Astrocyte of the spinal cord (primary cell): Measurements from ENCODE around the gene SORCS2.
A peak's percentile ranks its signal among the peaks of the same experiment; 100 is the strongest.

Source experiments
- DNase-seq: peaks from one replicate; pipeline ENCODE4 v3.0.0; 2011; ENCODE audit warnings: low read depth, low spot score
- H3K4me3 ChIP-seq: 2 replicates; pipeline ENCODE4 v1.5.1; 2011; ENCODE audit warnings: low read depth, mild to moderate bottlenecking, low read length, moderate library complexity
- in situ Hi-C: cut with HindIII; loops from 2 replicates; pipeline ENCODE4 v1.10.0; 2017; ENCODE audit warnings: low sequenced_read_pairs
- TF ChIP-seq, protein P1 (sequence below): IDR thresholded peaks from 2 replicates; pipeline ENCODE4 v1.5.1; 2012; ENCODE audit warnings: low read depth, mild to moderate bottlenecking, low read length, inconsistent platforms

The SORCS2 gene

DNA sequence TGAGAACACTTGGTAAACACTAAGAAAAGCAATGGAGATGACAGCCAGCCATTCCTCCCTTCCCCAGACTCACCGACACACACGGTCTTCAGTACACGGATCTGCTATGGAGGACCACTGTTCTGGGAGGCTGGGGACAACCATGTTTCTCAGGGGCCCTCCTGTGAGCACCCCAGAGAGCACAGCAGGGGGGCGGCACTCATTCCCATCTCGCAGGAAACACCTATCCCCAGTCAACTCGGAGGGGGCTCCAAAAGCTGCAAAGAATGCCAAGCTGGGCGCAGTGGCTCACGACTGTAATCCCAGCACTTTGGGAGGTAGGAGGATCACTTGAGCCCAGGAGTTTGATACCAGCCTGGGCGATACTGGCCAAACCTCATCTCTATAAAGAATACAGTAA, 575.2 kb downstream of the SORCS2 start:
- in situ Hi-C loops: no loop called here
- no peak for DNase-seq
- H3K4me3 ChIP-seq: no peak overlapping the region
- TF ChIP-seq, protein P1, sequence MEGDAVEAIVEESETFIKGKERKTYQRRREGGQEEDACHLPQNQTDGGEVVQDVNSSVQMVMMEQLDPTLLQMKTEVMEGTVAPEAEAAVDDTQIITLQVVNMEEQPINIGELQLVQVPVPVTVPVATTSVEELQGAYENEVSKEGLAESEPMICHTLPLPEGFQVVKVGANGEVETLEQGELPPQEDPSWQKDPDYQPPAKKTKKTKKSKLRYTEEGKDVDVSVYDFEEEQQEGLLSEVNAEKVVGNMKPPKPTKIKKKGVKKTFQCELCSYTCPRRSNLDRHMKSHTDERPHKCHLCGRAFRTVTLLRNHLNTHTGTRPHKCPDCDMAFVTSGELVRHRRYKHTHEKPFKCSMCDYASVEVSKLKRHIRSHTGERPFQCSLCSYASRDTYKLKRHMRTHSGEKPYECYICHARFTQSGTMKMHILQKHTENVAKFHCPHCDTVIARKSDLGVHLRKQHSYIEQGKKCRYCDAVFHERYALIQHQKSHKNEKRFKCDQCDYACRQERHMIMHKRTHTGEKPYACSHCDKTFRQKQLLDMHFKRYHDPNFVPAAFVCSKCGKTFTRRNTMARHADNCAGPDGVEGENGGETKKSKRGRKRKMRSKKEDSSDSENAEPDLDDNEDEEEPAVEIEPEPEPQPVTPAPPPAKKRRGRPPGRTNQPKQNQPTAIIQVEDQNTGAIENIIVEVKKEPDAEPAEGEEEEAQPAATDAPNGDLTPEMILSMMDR: no peak

DNA sequence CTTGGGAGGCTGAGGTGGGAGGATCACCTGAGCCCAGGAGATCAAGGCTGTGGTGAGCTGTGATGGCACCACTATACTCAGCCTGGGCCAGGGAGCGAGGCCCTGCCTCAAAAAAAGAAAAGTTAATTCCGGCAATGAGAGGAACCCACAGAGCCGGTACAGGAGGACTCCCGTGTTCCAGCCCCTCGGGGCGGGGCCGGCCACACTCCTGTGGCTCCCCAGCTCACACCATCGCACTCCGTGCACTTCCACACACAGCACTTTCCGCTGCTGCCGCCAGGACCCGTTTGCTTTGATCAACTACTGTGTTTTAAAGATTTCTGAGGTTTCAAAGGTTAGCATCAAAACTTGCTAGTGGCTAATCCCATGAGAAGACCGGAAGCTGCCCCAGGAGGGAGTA, 575.6 kb downstream of the SORCS2 start:
- no peak for DNase-seq
- TF ChIP-seq, protein P1: no peak
- no peak overlapping the region for H3K4me3 ChIP-seq
- in situ Hi-C loops: no loop called here

DNA sequence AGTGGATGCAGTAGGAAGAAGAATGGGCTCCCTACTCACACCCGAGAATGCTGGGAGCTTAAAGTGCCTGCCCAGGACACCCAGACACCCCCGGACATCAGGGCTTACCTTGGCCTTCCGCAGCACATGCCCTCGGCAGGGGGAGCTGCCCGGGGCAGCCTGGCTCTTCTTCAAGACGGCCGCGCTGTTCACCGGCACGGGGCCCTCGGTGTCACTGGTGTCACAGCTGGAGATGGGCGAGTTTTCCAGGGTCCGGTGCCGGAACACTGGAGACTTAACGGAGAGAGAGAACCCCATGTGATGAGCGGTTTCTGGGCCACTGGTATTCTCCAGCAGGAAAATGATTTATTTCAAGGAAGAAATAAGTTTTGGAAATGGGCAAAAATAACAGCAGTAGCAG, 576.4 kb downstream of the SORCS2 start:
- TF ChIP-seq, protein P1: no peak
- DNase-seq: no peak
- no peak overlapping the region for H3K4me3 ChIP-seq
- in situ Hi-C loops: no loop called here

DNA sequence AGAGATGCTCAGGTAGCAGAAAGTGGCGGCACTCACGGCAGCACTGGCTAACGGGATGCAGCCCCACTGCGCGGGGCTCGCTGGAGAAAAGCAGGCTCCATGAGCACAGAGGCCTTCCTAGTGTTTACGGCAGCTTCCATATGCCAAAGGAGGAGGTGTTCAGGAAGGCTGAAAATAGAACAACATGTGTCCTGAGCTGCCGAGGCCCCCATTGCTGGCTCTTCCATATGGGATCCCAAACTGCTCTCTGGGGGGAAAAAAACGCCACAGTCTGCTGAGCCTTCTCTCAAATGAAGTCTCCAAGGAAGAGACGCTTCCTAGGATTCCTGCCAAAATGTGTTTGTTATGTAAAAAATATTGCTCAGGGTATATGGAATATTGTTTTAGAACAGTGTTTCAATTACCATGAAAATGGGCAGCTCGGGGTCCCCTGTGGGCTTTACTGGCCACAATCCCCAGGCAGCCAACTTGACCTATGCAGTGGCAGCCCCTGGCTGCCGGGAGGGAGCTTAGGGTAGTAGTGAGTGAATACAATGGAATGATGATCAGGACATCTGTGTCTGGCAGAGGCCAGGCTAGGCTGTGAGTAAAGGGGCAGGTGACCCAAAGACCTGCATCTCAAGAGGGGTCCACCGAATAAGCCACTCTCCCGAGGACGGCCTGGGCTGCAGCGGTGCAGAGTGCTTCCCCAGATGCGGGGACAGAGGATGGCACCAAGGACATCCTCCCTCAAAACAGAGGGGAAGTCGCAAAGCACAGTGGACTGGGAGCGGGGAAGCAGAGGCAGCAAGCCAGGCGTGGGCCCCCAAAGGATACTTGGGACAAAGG, 577.3 kb downstream of the SORCS2 start:
- DNase-seq: no peak
- TF ChIP-seq, protein P1: no peak
- in situ Hi-C loops: no loop called here
- no peak overlapping the region for H3K4me3 ChIP-seq

DNA sequence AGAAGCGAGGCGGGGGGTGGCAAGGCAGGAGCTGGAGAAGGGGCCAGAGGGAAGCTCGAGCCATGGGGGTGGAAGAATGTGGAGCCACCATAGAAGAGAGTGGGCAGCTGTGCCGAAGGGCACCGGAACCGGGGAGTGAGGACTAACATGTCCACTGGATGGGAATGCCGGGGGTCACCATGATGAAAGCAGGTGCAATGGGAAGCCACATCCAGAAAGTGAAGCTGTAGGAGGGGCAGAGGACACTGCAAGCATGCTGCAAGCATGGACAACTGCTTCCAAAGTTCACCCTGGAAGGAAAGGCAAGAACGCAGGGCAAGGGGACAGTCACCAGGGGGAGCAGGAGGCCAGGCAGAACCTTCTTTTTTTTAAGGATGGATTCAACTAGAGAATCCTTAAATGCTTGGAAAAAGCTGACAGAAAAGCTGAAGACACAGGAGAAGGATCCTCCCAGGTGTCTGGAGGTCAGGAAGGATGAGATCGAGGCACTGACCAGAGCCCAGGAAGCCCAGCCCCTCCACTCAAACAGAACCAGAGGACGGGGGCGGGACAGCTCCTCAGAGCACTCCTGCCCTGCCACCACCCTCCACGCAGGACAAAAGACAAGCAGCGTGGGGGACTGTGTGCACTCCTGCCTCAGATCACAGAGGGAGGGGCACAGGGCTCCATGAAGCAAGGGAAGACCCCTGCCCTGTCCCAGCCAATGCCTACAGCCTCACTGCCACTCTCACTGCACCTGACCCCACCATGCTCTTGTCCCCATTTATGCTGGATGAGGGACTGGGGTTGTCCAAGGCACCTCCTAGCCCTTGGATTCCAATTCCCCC, 578.1 kb downstream of the SORCS2 start:
- no peak for DNase-seq
- in situ Hi-C loops: no loop called here
- no peak overlapping the region for H3K4me3 ChIP-seq
- TF ChIP-seq, protein P1: peak; percentile 67

DNA sequence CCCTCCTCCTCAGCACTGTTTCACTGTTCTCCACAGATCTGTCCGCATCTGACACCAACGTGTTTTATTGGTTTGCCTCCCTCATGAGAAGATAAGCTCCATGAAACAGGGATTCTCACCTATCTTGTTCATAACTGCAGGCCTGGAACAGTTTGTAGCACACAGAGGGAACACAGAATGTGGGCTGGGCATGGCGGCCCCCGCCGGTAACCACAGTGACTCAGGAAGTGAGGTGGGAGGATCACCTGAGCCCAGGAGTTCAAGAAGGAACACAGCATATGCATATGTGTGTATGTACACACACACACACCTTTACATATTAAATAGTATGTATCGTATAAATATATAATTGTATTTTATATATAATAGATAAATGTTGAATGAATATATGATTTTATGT, 578.7 kb downstream of the SORCS2 start:
- TF ChIP-seq, protein P1: no peak
- DNase-seq: no peak
- in situ Hi-C loops: no loop called here
- H3K4me3 ChIP-seq: no peak overlapping the region
